HG02588 (cell line): ENCODE measurements around the gene PSD4.

Source experiments
- ATAC-seq: cut with Tn5 transposase; IDR thresholded peaks from one replicate; pipeline ENCODE4 v1.9.1; 2021; ENCODE audit warnings: mild to moderate bottlenecking, moderate library complexity; ENCODE audit not compliant: unreplicated experiment

The PSD4 gene

DNA sequence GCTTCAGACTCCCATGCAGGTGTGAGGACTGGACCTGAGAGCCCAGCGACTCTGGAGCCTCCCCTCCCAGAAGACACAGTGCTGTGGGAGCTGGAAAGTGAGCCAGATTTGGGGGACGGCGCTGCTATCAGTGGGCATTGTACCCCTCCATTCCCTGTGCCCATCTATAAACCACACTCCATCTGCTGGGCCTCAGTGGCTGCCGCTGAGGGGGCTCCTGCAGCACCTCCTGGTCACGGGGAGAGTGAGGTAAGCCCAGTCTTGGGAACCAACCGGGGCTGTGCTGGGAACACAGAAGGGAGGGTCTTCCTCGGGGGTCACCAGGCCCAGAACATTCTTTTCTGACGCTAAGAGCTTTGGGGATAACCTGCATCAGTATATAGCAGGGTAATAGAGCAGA lies 9.5 kb downstream of the PSD4 start:
- ATAC-seq: no peak

DNA sequence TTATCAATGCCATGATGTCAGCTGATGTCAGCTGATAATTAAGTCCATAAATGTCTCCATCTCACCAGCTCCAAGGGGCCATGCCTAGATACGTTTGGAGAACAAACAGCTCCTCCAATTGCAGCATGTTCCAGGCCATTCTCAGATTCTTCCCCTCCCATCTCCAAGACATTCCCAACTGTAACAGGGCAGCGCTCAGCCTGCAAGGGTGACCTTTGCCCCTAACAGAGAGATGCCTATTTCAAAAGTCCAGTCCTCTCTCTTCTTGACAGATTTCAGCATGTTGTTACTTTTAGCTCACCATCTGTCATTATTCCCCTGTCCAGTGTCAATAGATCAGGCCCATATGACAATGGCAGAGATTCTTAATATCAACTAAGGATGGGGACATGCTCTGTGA lies 9.9 kb downstream of the PSD4 start:
- ATAC-seq: no peak

DNA sequence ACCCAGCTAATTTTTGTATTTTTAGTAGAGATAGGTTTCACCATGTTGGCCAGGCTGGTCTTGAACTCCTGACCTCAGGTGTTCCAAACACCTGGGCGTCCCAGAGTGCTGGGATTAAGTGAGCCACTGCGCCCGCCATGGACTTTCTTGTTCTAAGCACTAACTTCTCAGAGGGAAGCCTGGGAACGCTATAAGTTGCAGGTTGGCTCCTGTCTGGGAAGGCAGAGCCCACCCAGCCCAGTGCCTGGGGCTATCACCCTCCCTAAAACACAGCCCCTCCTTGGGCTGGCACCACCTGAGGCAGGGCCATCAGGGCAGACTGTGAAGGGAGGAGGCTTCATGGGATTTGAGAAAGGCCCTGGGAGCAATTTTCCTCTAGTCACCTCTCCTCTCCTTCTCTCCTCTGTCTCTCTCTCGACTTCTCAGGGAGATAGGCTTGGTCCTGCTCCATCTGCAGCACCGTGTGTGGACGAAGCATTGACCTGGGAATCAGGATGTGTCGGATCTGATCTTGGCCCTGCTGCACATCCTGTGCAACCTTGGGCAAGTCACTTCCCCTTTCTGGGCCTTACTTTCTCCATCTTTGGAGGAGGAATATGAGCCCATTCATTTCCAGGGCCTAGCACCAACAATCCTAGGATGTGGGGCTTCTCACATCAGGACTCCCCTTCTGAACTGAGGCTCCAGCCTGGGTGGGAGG lies 10.9 kb downstream of the PSD4 start:
- ATAC-seq: no peak

DNA sequence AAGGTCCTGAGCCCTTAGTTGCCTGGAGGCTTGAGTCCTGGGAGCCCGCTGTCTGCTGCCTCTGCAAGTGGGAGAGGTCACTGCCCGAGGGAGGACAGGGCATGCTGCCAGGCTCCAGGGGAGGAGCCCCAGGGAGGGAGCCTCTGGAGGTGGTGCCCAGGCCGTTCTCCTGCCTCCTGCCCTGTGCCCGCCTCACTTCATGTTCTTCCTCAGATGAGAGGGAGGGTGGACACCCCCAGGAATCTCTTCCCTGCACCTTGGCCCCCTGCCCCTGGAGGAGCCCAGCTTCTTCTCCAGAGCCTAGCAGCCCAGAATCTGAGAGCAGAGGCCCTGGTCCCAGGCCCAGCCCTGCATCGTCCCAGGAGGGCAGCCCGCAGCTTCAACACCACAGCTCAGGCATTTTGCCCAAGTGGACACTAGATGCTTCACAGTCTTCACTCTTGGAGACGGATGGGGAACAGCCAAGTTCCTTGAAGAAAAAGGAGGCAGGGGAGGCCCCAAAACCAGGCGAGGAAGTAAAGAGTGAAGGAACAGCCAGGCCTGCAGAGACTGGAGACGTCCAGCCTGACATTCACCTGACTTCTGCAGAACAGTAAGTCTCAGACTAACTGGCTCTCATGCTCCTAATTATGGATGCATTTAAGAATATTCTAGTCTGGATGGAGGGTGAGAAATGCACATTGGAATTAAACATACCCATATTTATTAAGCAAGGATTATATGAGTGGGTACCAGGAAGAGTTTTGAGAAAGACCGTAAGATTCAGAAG lies 12.1 kb downstream of the PSD4 start:
- ATAC-seq: no peak

DNA sequence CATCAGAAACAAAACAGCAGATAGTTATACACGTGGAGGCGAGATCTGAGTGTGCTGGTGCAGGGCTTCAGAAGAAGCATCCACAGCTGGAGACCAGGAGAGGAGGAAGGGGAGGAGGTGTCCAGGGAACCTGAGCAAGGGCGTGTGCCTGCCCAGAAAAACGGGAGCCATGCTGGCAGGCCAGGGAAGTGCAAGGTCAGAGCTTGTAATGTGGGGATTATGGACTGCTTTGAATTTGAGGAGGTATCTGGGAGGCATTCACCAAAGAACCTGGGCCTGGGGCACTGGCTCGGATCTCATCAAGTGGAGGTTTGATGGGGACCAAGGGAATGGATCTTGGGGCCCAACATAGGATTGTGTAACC lies 12.6 kb downstream of the PSD4 start:
- ATAC-seq: no peak

DNA sequence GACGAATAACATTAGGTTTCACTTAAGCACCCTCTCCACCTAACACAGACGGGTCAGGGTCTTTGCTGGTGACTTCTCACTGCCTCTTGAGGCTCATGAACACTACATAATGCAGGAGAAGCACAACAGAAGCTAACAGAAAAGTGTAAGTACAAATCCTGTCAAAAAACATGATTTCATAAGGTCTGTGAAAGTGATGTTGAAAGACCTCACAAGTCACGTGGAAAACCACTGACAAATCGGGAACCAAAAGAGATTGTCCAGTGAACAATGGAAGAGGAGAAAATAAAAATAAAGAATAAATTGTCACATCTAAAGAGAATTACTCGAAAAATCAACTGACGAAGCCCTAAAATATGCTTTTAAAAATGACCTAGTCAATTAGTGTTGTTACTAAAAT lies 14.0 kb downstream of the PSD4 start:
- no peak for ATAC-seq

DNA sequence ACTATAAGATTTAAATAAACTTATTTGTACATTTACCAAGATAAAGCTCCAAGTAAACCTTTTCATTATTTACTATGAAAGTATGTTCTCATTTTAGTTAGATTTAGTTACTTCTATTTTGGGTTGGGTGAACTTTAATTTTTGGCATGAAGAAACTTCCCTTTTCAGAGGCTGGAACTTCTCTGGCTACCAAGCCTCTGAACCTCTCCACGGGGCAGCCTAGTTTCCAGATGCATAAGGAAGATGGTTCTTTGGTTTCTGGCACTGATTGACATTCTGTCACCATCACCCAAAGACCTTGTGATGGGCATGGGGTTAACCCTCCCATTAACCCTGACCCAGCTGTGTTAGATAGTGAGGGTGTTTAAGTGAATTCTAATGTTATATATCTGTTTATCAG lies 17.1 kb downstream of the PSD4 start:
- ATAC-seq: no peak

DNA sequence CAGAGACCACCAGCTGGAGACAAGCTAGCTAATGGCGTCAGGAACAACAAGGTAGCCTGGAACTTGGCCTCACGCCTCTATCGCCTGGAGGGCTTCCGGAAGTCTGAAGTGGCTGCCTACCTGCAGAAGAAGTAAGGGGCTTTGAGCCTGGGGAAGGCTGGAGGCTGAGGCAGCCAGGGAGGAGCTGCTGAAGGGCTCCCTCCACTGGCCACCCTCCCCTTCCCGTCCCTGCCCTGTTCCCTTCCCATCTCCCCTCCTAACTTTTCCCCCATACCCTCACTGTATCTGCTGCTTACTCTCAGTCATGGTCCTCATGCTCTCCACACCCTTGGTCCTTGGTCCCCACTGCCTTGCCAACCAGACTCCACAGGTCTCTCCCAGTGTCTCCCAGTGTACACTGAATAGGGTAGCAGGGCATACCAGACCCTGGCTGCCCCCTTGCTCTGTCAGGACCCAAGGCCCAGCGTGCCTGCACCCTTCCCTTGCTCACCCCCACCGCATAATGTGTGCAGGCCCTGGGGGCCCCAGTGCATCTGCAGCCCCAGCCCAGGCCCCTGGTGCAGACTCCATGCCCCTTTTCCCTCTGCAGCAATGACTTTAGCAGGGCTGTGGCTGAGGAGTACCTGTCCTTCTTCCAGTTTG lies 18.8 kb downstream of the PSD4 start:
- ATAC-seq: no peak

DNA sequence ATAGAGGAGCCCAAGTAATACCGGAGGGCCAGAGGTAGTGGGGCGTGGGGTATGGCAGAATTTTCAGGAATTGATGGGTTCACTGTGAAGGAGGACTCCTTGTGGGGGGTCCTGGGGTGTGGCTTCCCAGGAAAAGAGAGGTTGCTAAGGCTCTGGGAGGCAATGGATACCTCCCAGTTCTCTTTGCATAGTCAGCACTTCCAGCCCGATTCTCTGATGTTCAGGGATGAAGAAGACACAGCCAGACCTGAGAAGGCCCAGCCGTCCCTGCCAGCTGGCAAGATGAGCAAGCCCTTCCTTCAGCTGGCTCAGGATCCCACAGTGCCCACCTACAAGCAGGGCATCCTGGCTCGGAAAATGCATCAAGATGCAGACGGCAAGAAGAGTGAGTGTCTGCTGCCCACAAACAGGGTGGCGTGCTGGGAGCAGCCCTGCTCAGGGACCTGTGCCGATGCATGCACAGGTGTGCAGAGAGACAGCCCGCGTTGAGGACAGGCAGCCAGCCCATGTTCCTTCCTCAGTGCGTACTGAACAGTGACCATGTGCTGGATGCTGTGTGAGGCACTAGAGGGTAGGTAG lies 22.2 kb downstream of the PSD4 start:
- no peak for ATAC-seq

DNA sequence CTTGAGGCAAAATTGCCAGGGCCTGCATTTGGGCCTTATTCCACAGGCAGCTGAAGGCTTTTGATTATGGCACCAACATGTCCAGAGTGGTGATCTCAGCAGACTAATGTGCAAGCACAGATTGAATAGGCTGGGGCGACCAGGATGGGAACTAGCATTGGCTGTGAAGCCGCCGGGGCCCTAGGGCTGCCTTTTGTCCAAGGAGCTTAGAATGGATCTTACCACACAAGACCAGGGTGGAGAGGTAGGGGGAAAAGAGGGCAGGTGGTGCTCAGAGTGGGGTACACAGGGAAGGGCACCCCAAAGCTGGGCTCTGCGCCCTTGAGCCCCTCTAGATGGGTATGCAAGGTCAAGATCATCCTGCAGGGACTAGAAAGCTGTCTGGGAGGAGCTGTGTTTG lies 23.1 kb downstream of the PSD4 start:
- no peak for ATAC-seq

DNA sequence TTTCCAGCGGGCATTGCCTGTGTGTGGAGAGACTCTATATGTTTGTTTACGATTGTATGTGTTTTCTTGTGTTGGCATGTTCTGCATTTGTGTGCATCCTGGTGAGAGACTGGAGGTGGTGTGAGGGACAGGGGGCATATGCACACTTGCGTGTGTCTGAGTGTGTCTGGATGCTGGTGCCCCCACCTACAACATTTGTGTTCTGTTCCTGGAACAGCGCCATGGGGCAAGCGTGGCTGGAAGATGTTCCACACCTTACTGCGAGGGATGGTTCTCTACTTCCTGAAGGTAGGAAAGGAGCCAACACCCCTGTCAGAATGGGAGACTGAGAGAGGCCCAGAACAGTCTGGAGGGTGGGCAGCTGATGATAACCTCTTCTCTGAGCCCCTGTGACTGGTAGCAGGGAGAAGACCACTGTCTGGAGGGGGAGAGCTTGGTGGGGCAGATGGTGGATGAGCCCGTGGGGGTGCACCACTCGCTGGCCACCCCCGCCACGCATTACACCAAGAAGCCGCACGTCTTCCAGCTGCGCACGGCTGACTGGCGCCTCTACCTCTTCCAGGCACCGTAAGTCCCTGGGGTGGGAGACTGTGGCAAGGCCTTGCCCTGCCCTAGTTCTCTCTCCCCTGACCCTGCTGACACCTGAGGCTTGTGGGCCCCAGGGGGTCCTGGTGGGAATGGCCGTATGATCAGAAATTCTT lies 23.7 kb downstream of the PSD4 start:
- ATAC-seq: no peak

DNA sequence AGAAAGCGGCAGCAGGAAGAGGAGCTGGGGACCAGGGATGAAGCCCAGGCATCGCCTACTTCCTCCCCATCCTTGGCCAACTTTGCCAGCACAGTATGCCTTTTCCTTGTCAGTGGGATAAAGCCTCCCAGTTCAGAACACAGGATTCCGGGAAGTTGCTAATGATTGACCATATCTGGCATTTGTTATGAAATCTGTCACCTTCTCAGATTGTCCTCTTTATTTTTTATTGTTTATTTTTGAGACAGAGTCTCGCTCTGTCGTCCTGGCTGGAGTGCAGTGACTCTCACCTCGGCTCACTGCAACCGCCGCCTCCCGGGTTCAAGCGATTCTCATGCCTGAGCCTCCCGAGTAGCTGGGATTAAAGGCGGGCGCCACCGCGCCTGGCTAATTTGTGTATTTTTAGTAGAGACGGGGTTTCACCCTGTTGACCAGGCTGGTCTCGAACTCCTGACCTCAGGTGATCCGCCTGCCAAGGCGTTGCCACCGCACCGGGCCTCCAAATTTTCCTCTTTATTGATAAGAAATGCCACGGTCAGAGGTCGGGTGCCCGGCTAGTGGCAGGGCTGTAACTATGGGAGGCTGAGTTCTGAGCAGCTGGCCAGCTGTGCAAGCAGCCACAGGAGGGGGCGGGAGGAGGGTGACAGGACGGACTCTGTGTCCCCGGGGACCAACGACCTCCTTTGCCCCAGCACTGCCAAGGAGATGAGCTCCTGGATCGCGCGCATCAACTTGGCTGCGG lies 24.4 kb downstream of the PSD4 start:
- no peak for ATAC-seq

DNA sequence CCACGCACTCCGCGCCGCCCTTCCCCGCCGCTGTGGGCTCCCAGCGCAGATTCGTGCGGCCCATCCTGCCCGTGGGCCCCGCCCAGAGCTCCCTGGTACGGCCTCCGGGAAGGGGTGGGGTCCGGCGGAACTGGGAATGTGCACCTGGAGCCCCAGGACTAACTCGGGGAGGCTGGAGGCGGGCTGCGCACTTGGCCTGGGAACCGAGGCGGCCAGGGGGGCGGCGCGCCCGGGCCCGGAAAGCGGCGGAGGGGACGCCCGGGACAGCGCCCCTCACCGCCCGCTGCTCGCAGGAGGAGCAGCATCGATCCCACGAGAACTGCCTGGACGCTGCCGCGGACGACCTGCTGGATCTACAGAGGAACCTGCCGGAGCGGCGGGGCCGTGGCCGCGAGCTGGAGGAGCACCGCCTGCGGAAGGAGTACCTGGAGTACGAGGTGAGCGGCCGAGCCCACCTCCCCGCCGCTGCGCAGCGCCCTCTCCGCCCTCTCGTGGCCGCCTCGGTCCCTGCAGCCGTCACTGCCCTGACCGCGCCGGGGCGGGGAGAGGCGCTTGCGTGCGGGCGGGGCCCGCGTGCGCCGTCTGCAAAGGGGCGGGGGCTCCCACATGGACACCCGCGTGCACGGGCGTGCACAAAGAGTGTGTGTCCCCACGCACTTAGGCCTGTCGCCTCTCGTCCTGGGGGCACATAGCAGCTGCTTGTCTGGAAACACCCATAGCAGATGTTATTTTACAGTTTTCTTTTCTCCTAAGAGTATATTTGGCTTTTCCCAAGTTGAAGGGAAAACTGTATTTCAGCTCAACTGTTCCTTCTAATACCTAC lies 25.2 kb downstream of the PSD4 start:
- ATAC-seq: peak; percentile 58

DNA sequence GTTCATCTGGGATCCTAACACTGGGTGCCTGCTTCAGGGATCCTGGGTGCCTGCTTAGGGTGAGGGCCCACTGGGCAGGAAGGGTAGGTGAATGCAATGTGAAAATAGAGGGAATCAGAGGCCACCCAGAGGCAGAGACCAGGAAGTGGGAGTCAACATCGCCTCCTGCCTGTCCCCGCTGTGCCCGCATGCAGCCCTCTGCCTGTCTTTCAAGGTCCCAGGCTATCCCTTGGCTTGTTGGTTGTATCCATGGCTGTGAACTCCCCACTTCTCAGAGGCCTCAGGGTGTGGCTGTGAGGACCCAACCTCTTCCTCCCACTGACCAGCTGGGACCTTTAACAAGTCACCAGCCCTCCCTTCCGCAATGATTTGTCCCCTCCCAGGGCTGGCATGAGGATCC lies 26.5 kb downstream of the PSD4 start:
- no peak for ATAC-seq

DNA sequence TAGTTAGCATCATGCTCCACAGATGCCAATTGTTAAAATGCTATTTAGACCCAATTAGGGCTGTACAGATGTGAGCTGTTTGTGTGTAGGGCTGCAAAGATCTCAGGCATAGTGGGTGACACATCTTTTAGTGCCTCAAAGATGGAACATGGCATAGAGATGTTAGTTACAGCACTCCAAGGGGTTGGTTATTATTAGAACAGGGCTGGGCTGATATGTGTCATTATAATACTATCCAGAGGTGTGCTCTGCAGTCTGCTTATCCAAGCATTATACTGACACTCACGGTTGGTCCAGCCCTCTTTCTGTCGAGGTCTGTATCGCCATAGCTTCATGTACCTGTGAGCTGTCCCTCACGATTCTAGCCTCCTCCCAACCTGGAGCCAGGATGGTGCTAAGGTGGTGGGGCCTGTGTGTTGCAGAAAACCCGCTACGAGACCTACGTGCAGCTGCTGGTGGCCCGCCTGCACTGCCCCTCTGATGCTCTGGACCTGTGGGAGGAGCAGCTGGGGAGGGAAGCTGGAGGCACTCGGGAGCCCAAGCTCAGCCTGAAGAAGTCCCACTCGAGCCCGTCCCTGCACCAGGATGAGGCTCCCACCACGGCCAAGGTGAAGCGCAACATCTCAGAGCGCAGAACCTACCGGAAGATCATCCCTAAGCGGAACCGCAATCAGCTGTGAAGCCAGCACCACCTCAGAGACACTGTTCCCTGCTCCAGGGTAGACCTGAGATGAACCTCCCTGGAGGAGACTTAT lies 27.1 kb downstream of the PSD4 start:
- ATAC-seq: no peak

DNA sequence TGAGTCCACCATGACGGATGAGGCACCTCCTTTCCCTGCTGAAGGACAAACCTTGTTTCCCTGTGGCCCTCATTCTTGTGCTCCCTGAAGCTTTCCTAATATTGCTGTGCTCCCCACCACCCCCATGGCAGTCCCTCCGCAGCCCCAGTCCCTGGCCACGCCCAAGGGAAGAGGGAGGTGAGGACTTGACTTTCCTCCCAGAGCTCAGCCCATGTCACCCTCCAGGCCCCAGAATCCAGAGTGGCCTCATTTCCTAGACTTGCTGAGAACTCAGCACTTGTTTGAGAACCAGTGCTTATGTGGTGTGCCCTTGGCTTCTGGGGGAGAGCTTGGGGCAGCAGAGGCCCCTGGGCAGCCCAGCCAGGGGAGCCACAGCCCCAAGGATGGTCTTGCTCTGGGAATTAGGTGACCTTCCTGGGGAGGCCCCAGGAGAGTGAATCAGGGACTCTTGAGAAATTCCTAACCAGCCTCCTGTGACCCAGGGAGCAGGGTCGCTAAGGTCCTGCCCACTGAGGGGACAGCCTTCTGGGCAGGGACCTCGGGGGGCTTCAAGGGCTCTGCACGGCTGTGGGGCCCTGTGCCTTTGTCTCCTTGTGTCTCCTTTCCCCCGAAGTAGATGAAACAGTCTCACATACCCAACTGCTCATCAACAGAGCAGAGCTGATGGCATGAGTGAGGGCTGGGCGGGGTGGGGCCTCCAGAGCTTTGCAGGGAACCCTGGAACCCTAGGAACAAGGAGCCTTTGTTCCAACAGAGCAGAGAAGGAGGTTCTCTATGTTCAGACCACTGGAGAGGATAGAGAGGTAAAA lies 27.9 kb downstream of the PSD4 start:
- ATAC-seq: no peak

DNA sequence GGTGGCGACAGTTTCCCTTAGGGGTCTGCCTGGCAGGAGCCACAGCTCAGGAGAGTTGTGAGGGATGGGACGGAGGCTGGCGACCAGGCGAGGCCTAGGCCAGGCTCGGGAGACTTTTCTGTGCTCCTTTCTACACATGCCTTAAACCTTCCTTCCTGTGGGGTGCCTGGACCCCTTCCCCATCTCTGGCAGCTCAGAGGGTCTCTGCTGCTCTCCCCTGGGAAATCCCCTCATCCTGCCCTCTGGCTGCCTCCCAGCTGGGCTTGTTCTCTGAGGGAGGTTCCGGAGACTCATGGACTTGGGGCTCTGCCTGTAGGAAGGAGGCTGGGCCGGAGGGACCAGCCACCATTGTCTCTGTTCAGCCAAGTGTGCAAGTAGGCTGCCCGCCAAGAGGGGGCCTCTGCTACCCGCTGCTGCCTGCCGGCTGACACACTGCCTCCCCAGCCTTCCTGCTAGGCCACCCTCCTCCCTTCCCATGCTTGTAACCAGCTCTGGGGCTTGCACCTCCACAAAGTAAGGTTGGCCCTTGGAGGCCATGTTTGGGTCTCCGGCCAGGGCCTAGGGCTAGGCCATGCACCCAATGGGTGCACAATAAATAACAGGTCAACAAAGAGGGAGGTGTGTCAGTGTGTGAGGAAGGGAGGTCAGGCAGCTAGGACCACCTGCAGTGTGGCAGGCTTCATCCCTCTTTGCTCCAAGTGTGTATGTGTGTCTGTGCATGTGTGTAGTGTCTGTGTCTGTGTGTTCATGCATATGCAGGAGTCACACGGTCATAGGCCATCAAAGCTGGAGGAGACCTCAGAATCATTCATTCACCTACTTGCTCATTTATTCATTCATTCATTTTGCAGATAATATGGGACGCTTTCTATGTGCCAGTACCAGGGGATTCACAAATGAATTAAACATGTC lies 28.8 kb downstream of the PSD4 start:
- ATAC-seq: no peak
